HEK293 (cell line): ENCODE data around the gene CRTAC1.

Source experiments
- CTCF ChIA-PET: fragments of 350-600 bp; formaldehyde crosslinking; extraction: SDS; loops from one replicate; lab custom pipeline; 2021; ENCODE audit warnings: antibody characterized with exemption; lab: Yijun Ruan, JAX
- POLR2A ChIA-PET: fragments of 300-600 bp; formaldehyde crosslinking; extraction: SDS; loops from one replicate; lab custom pipeline; 2020; ENCODE audit warnings: antibody characterized with exemption, inconsistent platforms; lab: Yijun Ruan, JAX
- H3K27ac ChIP-seq: fragments of 200-500 bp; sonication (Bioruptor generic); 2 replicates; pipeline ENCODE4 v1.5.1; 2014; ENCODE audit warnings: low read depth, low read length, control low read depth, inconsistent platforms; ENCODE audit errors: extremely low read depth
- H3K36me3 ChIP-seq, 2 experiments: fragments of 200-500 bp in 1 of 2; sonication (Bioruptor generic) in 1 of 2; 1 replicate in 1 of 2; 2 replicates in 1 of 2; pipeline ENCODE4 v1.5.1; 2014 to 2017; ENCODE audit warnings: inconsistent platforms in 2 of 2, low read length in 2 of 2; ENCODE audit not compliant: control insufficient read depth in 2 of 2, insufficient read depth in 1 of 2
- H3K4me1 ChIP-seq: fragments of 200-500 bp; sonication (Bioruptor generic); 2 replicates; pipeline ENCODE4 v1.5.1; 2014; ENCODE audit warnings: mild to moderate bottlenecking, low read length, inconsistent platforms; ENCODE audit not compliant: control insufficient read depth, insufficient read depth
- H3K4me3 ChIP-seq: 2 replicates; pipeline ENCODE4 v1.5.1; 2011; ENCODE audit warnings: low read depth, mild to moderate bottlenecking, control low read depth, low read length, moderate library complexity
- H3K9me3 ChIP-seq: fragments of 200-500 bp; sonication (Bioruptor generic); 2 replicates; pipeline ENCODE4 v1.5.1; 2014; ENCODE audit warnings: low read depth, low read length, inconsistent platforms; ENCODE audit not compliant: control insufficient read depth, insufficient read depth
- AEBP2 ChIP-seq: fragments of 450-650 bp; formaldehyde crosslinking; IDR thresholded peaks from 2 replicates; pipeline ENCODE4 v1.5.1; 2016; ENCODE audit warnings: missing biosample characterization, missing genetic modification characterization, borderline replicate concordance
- BCL6B ChIP-seq: fragments of 450-650 bp; formaldehyde crosslinking; IDR thresholded peaks from 2 replicates; pipeline ENCODE4 v1.5.1; 2017; ENCODE audit warnings: missing biosample characterization, missing genetic modification characterization
- EGR2 ChIP-seq: fragments of 450-650 bp; formaldehyde crosslinking; IDR thresholded peaks from 2 replicates; pipeline ENCODE4 v1.5.1; 2016; ENCODE audit warnings: low read depth, missing biosample characterization, missing genetic modification characterization
- GLI4 ChIP-seq: fragments of 450-650 bp; formaldehyde crosslinking; IDR thresholded peaks from 2 replicates; pipeline ENCODE4 v1.5.1; 2016; ENCODE audit warnings: missing biosample characterization, missing genetic modification characterization
- KLF8 ChIP-seq: fragments of 450-650 bp; formaldehyde crosslinking; IDR thresholded peaks from 2 replicates; pipeline ENCODE4 v1.5.1; 2016; ENCODE audit warnings: missing biosample characterization, missing genetic modification characterization
- TRIM28 ChIP-seq: IDR thresholded peaks from 2 replicates; pipeline ENCODE4 v1.6.1; 2011; ENCODE audit warnings: low read length, control low read depth, borderline replicate concordance
- ZBTB6 ChIP-seq: fragments of 450-650 bp; formaldehyde crosslinking; IDR thresholded peaks from 2 replicates; pipeline ENCODE4 v1.5.1; 2017; ENCODE audit warnings: missing biosample characterization, missing genetic modification characterization
- ZEB2 ChIP-seq: fragments of 450-650 bp; formaldehyde crosslinking; IDR thresholded peaks from 2 replicates; pipeline ENCODE4 v1.5.1; 2016; ENCODE audit warnings: missing biosample characterization, missing genetic modification characterization
- ZFHX2 ChIP-seq: fragments of 450-650 bp; formaldehyde crosslinking; conservative IDR thresholded peaks from 2 replicates; pipeline ENCODE4 v1.5.1; 2016; ENCODE audit warnings: missing biosample characterization, missing genetic modification characterization
- ZNF10 ChIP-seq: fragments of 450-650 bp; formaldehyde crosslinking; IDR thresholded peaks from 2 replicates; pipeline ENCODE4 v1.5.1; 2017; ENCODE audit warnings: missing biosample characterization, missing genetic modification characterization
- ZNF146 ChIP-seq: fragments of 450-650 bp; formaldehyde crosslinking; IDR thresholded peaks from 2 replicates; pipeline ENCODE4 v1.5.1; 2016; ENCODE audit warnings: missing biosample characterization, missing genetic modification characterization
- ZNF239 ChIP-seq: fragments of 450-650 bp; formaldehyde crosslinking; IDR thresholded peaks from 2 replicates; pipeline ENCODE4 v1.5.1; 2016; ENCODE audit warnings: missing biosample characterization, missing genetic modification characterization
- ZNF24 ChIP-seq: fragments of 450-650 bp; formaldehyde crosslinking; IDR thresholded peaks from 2 replicates; pipeline ENCODE4 v1.5.1; 2016; ENCODE audit warnings: missing biosample characterization, missing genetic modification characterization
- ZNF26 ChIP-seq: fragments of 450-650 bp; formaldehyde crosslinking; IDR thresholded peaks from 2 replicates; pipeline ENCODE4 v1.5.1; 2016; ENCODE audit warnings: missing biosample characterization, missing genetic modification characterization
- ZNF292 ChIP-seq: fragments of 450-650 bp; formaldehyde crosslinking; IDR thresholded peaks from 2 replicates; pipeline ENCODE4 v1.5.1; 2016; ENCODE audit warnings: low read depth, missing biosample characterization, missing genetic modification characterization, borderline replicate concordance
- ZNF341 ChIP-seq: fragments of 450-650 bp; formaldehyde crosslinking; IDR thresholded peaks from 2 replicates; pipeline ENCODE4; 2016; ENCODE audit warnings: low read depth, missing biosample characterization, missing genetic modification characterization
- ZNF416 ChIP-seq: fragments of 450-650 bp; formaldehyde crosslinking; IDR thresholded peaks from 2 replicates; pipeline ENCODE4 v1.5.1; 2016; ENCODE audit warnings: missing biosample characterization, missing genetic modification characterization
- ZNF530 ChIP-seq: fragments of 450-650 bp; formaldehyde crosslinking; IDR thresholded peaks from 2 replicates; pipeline ENCODE4 v1.5.1; 2016; ENCODE audit warnings: low read depth, missing biosample characterization, missing genetic modification characterization
- ZNF600 ChIP-seq: fragments of 450-650 bp; formaldehyde crosslinking; IDR thresholded peaks from 2 replicates; pipeline ENCODE4 v1.5.1; 2016; ENCODE audit warnings: missing biosample characterization, missing genetic modification characterization
- ZNF645 ChIP-seq: fragments of 450-650 bp; formaldehyde crosslinking; IDR thresholded peaks from 2 replicates; pipeline ENCODE4; 2016; ENCODE audit warnings: missing biosample characterization, missing genetic modification characterization
- ZNF677 ChIP-seq: fragments of 450-650 bp; IDR thresholded peaks from 2 replicates; pipeline ENCODE4 v1.5.0; 2018; ENCODE audit warnings: missing biosample characterization, mild to moderate bottlenecking, missing genetic modification characterization, moderate library complexity

The CRTAC1 gene

GRCh38 chr10:97922022-97922758 is 108.2 kb downstream of the CRTAC1 start:
- CTCF ChIA-PET, result interaction anchor here (0.7 to 1.8 kb wide), 3 partner anchors 96 to 115 kb away, joined by 3 to 4 read pairs (median 3); no protein-coding TSS in a partner anchor
- peak; percentile 98 for TF ChIP-seq EGR2 (tag by site-specific recombination)
- TF ChIP-seq TRIM28, result no peak
- no peak for TF ChIP-seq ZNF146 (tag by site-specific recombination)
- no peak for TF ChIP-seq ZNF677 (tag by site-specific recombination)
- peak; percentile 99 for TF ChIP-seq ZFHX2 (tag by site-specific recombination)
- TF ChIP-seq ZNF600 (tag by site-specific recombination), result no peak
- H3K9me3 ChIP-seq, result no peaks in the 10 kb centered on the region
- POLR2A ChIA-PET, result no interaction called here
- H3K4me3 ChIP-seq, result no peak overlapping the region
- H3K4me1 ChIP-seq, result no peaks in the 10 kb centered on the region
- no peak overlapping the region for H3K27ac ChIP-seq
- H3K36me3 ChIP-seq, result no peaks in the 10 kb centered on the region

- CTCF ChIA-PET, result interaction anchor here (0.7 to 1.8 kb wide), 3 partner anchors 11 to 107 kb away, joined by 3 to 4 read pairs (median 3); no protein-coding TSS in a partner anchor
- no peaks in the 10 kb centered on the region for H3K9me3 ChIP-seq
- no peak overlapping the region for H3K4me3 ChIP-seq
- 0 out of 2 replicates have a peak, but pooled peaks have one; percentile 9 for TF ChIP-seq EGR2 (tag by site-specific recombination)
- TF ChIP-seq BCL6B (tag by site-specific recombination), result no peak
- POLR2A ChIA-PET, result no interaction called here
- no peaks in the 10 kb centered on the region for H3K4me1 ChIP-seq
- no peaks in the 10 kb centered on the region for H3K36me3 ChIP-seq
- H3K27ac ChIP-seq, result no peak overlapping the region
These were observed 108.8 kb downstream of the CRTAC1 start for GRCh38 chr10:97921581-97922021.

GRCh38 chr10:97920865-97921264 is 109.6 kb downstream of the CRTAC1 start:
- no peaks in the 10 kb centered on the region for H3K4me1 ChIP-seq
- no peaks in the 10 kb centered on the region for H3K9me3 ChIP-seq
- ChIA-PET POLR2A (no interaction called here), CTCF (interaction anchor here (1.1 to 1.5 kb wide), 2 partner anchors 10 to 388 kb away, joined by 3 to 4 read pairs; no protein-coding TSS in a partner anchor)
- H3K27ac ChIP-seq, result no peak overlapping the region
- no peaks in the 10 kb centered on the region for H3K36me3 ChIP-seq
- H3K4me3 ChIP-seq, result no peak overlapping the region
- TF ChIP-seq ZNF292 (tag by site-specific recombination), result no peak
- TF ChIP-seq ZNF26 (tag by site-specific recombination), result no peak
- TF ChIP-seq ZEB2 (tag by site-specific recombination), result no peak
- TF ChIP-seq ZNF341 (tag by site-specific recombination), result peak; percentile 51; the same call in 1 of the 2 replicates
- TF ChIP-seq GLI4 (tag by site-specific recombination), result no peak
- TF ChIP-seq AEBP2 (tag by site-specific recombination), result no peak
- no peak for TF ChIP-seq ZNF530 (tag by site-specific recombination)
- no peak for TF ChIP-seq ZBTB6
- no peak for TF ChIP-seq ZNF239 (tag by site-specific recombination)
- TF ChIP-seq ZNF645 (tag by site-specific recombination), result no peak
- TF ChIP-seq ZNF416 (tag by site-specific recombination), result no peak
- TF ChIP-seq ZNF24, result no peak
- no peak for TF ChIP-seq ZNF10 (tag by site-specific recombination)
- TF ChIP-seq ZFHX2 (tag by site-specific recombination), result 0 out of 2 replicates have a peak, but pooled peaks have one; percentile 7
- no peak for TF ChIP-seq KLF8 (tag by site-specific recombination)
